ENCODE results near the gene DPP4.

DNA sequence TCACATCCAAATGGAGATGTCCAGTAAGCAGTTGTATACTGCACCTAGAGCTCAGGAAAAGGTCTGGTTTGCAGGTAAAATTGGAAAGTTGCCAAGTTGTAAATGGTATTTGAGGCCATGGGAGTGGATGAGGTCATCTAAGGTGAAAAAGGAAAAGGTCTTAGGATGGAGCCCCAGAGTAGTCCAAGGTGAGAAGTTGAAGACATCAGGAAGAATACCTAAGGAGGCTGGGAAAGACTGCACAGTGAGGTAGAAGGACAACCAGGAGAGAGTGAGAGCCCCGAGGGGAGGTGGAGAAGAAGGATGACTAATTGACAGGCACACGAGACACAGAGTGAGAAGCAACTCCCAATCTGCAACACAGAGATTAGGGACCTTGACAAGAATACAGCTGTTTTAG, 10.7 kb downstream of the DPP4 start:
- TF ChIP-seq CTCF (conservative IDR thresholded peaks at IDR 0.05 in 1 of 2, IDR thresholded peaks at IDR 0.05 in 1 of 2; ENCODE audit: extremely low read depth in 1 of 2, insufficient read depth in 1 of 2, low read depth in 1 of 2, low read length in 2 of 2) (no peak), EZH2 (IDR thresholded peaks at IDR 0.05; ENCODE audit: borderline replicate concordance, low read length) (no peak)

All from mammary epithelial cell (primary cell).